Type B pancreatic cell (in vitro differentiated cells): ENCODE measurements around the gene INTS15. TPM values are rescaled to one million over a fixed set of nuclear protein-coding genes. Genes with fewer than 3 reads are reported as not detected.

Experiments used
- DNase-seq: peaks from one replicate; pipeline ENCODE4 v3.0.0; 2021; ENCODE audit warnings: mixed read lengths; ENCODE audit not compliant: unreplicated experiment; ENCODE audit errors: extremely low spot score
- H3K27ac Mint-ChIP-seq: 2 replicates; pipeline ENCODE4 v1.8.0; 2021; ENCODE audit warnings: mild to moderate bottlenecking, mixed read lengths
- H3K27me3 Mint-ChIP-seq: 2 replicates; pipeline ENCODE4 v1.8.0; 2021; ENCODE audit warnings: mixed read lengths
- H3K36me3 Mint-ChIP-seq: 2 replicates; pipeline ENCODE4 v1.8.0; 2021; ENCODE audit warnings: mixed read lengths
- H3K4me1 Mint-ChIP-seq: one replicate; pipeline ENCODE4 v1.8.0; 2021; ENCODE audit warnings: mixed read lengths; ENCODE audit not compliant: unreplicated experiment
- H3K4me3 Mint-ChIP-seq: 2 replicates; pipeline ENCODE4 v1.8.0; 2021; ENCODE audit warnings: mild to moderate bottlenecking, mixed read lengths
- H3K9me3 Mint-ChIP-seq: 2 replicates; pipeline ENCODE4 v1.8.0; 2021; ENCODE audit warnings: mixed read lengths
- CTCF ChIP-seq: fragments of 200-600 bp; sonication (generic); conservative IDR thresholded peaks from 2 replicates; pipeline ENCODE4 v1.5.0; 2021; ENCODE audit warnings: antibody characterized with exemption, mild to moderate bottlenecking
- total RNA-seq: library from RNA; stranded (reverse); gene quantifications from 2 replicates; pipeline ENCODE4 v1.2.1, GENCODE V29; 2021; ENCODE audit warnings: low replicate concordance

Gene INTS15
- total RNA-seq, 1 donor from 2014 or later, result 44.1 TPM

DNA sequence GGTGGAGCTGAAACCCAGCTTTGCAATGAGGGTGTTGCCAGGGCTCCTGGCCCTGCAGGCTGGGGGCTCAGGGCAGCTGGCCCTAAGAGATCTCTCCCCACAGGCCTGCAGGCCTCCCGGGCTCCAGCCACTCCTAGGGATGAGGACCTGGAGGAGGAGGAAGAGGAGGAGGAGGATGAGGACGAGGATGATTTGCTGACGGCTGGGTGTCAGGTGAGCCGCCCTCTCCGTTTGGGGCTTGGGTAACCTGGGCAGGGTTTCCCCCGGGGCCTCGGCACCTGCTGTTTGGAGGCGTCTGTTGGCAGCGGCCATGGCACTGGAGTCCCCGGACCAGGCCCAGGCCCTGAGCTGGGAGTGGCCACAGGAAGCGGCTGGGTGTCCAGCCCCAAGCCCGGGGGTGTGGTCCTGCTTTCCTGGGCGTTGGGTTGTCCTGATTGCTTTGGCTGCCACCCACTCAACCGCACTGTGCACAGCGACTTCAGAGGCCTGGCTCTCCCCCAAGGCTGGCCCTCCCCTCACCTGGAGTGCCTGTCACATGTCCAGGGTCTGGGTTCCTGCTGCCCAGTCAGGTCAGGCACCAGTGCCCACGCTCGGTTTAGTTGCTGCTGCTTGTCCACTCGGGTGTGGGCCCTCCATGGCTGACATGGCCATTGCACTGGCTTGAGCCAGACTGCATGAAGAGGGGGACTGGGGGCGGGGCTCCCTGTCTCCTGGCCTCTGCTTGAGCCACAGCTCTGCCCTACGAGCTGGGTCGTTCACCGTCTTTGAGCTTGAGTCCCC is 53.2 kb downstream of the INTS15 start:
- no peak for DNase-seq
- no peak for TF ChIP-seq CTCF
- H3K27me3 Mint-ChIP-seq, result no peaks in the 10 kb centered on the region
- no peak overlapping the region for H3K4me3 Mint-ChIP-seq
- H3K27ac Mint-ChIP-seq, result no peak overlapping the region
- peaks cover 14% of the 10 kb centered on the region for H3K36me3 Mint-ChIP-seq
- no peaks in the 10 kb centered on the region for H3K9me3 Mint-ChIP-seq
- peaks cover 17% of the 10 kb centered on the region for H3K4me1 Mint-ChIP-seq

DNA sequence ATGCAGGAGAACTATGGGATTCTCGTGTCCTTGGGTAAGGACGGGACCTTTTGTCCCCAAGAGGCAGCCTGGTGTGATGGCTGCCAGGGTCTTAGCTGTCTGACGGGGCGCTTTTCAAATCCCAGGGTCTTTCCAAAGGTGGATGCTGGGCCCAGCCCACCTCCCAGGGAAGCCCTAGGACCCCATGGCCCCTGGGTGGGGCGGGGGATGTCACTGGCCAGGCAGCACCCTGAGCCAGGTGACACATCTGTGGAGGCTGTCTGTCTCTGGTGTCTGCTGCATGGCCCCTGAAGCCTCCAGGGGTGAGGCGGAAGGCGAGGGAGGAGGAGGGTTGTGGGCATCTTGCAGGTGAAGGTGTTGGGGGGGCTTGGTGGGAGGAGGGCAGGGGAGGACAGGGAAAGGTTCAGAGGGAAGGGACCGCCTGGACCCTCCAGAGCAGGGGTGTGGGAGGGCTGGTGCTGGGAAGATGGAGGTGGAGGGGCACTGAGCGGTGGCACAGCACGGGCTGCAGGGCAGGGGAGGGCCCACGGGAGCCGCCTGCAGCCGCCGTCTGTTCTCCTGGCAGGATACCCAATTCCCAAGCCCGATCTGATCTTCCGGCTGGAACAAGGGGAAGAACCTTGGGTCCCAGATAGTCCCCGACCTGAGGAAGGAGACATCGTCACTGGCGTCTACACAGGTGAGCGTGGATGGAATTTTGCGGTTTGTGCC is 54.2 kb downstream of the INTS15 start:
- Mint-ChIP-seq H3K36me3 (peaks cover 12% of the 10 kb centered on the region), H3K4me3 (no peak overlapping the region), H3K4me1 (peaks cover 9% of the 10 kb centered on the region), H3K27me3 (no peaks in the 10 kb centered on the region), H3K9me3 (no peaks in the 10 kb centered on the region), H3K27ac (no peak overlapping the region)
- TF ChIP-seq CTCF, result no peak
- no peak for DNase-seq

DNA sequence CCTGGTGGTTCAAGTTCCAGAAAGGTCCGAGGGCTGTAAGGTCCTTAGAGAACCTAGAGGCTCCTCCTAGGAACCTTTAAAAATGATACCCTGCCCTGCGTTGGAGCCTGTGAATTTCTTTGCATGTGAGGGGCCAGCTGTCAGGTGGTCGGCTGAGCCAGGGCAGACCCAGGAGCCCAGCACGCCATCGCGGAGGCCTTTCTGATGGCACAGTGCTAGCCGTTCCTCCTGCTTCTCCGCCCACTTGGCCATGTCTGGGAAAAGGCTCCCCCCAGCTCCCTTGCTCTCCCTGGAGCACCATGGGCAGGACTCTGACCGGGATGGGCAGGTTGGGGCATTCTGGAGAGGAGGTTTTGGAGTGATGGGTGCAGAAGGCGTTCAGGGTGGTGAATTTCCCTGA is 54.9 kb downstream of the INTS15 start:
- DNase-seq, result no peak
- H3K27ac Mint-ChIP-seq, result no peak overlapping the region
- H3K9me3 Mint-ChIP-seq, result no peaks in the 10 kb centered on the region
- peaks cover 6% of the 10 kb centered on the region for H3K4me1 Mint-ChIP-seq
- no peak for TF ChIP-seq CTCF
- no peaks in the 10 kb centered on the region for H3K27me3 Mint-ChIP-seq
- H3K4me3 Mint-ChIP-seq, result no peak overlapping the region
- H3K36me3 Mint-ChIP-seq, result peaks cover 9% of the 10 kb centered on the region

DNA sequence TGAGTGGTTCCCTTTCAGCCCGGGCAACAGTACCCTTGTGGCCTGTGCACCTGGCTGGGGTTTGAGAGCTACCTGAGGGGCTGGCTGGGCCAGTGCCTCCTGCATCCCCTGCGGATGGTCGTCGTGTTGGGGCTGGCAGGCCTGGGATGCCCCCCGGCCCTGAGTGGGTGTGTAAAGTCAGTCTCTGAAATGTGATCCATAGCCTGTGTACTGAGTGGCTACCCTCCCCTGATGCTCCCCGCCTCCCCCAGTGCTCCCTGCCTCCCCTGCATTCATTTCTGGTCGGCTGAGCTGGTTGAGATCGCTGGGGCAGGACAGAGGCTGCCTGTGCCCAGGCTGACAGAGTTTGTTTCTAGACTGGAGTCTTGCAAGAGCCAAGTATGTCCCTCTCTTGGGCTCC is 56.6 kb downstream of the INTS15 start:
- no peak for TF ChIP-seq CTCF
- H3K9me3 Mint-ChIP-seq, result no peaks in the 10 kb centered on the region
- no peak overlapping the region for H3K27ac Mint-ChIP-seq
- H3K4me1 Mint-ChIP-seq, result no peaks in the 10 kb centered on the region
- H3K36me3 Mint-ChIP-seq, result peaks cover 16% of the 10 kb centered on the region
- DNase-seq, result no peak
- no peak overlapping the region for H3K4me3 Mint-ChIP-seq
- no peaks in the 10 kb centered on the region for H3K27me3 Mint-ChIP-seq

GRCh38 chr7:6647080-6647479 is 57.3 kb downstream of the INTS15 start:
- no peaks in the 10 kb centered on the region for H3K4me1 Mint-ChIP-seq
- no peak overlapping the region for H3K27ac Mint-ChIP-seq
- no peak for DNase-seq
- no peaks in the 10 kb centered on the region for H3K9me3 Mint-ChIP-seq
- no peak overlapping the region for H3K4me3 Mint-ChIP-seq
- H3K27me3 Mint-ChIP-seq, result no peaks in the 10 kb centered on the region
- TF ChIP-seq CTCF, result no peak
- peaks cover 12% of the 10 kb centered on the region for H3K36me3 Mint-ChIP-seq
